ENCODE results near the gene SH3RF2.

DNA sequence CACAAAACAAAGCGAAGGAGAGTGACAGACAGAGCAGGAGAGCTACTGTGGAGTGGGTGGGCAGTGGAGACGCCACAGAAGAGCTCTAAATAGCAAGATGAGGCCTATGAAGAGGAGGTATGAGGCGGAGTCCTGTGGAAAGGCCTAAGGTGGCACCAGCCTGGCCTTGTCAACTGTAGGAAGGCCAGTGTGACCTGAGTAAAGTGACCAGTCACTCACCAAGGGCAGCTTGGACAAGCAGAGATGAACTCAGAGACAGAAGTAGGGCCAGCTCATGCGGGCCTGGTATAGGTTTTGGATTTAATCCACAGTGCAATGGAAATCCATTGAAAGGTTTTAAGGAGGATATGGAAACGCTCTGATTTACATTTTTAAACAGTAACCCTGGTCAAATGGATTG, 23.8 kb upstream of the SH3RF2 start:
- TF ChIP-seq CTCF (IDR thresholded peaks at IDR 0.05), result no peak
- no peak for TF ChIP-seq POLR2A (IDR thresholded peaks at IDR 0.05)

Measured in ovary (tissue), 3 donors.